ENCODE data around the gene MBD3L3. TPM values are rescaled to one million over a fixed set of nuclear protein-coding genes. Genes with fewer than 3 reads are reported as not detected.

Gene MBD3L3
- total and polyA plus RNA-seq, 2 experiments from 2014 or later: not detected

DNA sequence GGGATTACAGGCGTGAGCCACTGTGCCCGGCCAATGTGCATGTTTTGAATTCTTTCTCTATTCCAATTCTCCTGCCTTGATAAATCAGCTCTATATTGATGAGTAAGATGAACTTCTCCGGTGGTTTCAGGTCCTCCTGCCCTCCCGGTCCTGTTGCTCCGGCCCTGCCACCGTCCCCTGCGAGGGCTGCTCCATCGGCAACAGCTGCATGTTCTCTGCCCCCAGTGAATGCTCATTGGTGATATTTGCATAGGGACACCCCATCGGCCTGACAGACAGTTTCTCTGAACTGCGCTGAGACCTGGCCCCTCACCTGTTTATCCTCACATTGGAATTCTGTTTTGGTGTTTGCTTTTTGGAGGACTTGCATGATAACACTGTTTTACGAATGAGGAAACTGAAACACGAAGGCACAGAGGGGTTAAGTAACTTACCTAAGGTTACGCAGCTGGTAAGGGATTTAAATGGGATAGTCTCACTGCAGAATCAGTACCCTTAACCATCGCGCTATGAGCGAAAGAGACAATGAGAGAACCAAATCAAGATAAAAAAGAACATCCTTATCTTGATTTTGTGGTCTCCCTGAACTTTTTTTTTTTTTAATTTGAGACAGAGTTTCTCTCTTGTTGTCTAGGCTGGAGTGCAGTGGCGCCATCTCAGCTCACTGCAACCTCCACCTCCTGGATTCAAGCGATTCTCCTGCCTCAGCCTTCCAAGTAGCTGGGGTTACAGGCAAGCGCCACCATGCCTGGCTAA is 43.2 kb upstream of the MBD3L3 start:
- Histone ChIP-seq H3K4me2 (no peak overlapping the region), H2AFZ (no peak overlapping the region), H3K36me3 (ENCODE audit: insufficient read depth) (no peaks in the 10 kb centered on the region), H4K20me1 (replicated peaks; ENCODE audit: insufficient read depth) (no peaks in the 10 kb centered on the region), H3F3A (replicated peaks; ENCODE audit: low read depth) (no peaks in the 10 kb centered on the region; the same call in 1 of the 2 replicates), H3K27me3 (ENCODE audit: insufficient read depth) (no peaks in the 10 kb centered on the region), H3K4me1 (ENCODE audit: insufficient read depth) (peaks cover 9% of the 10 kb centered on the region; the same call in 1 of the 2 replicates), H3K9me2 (ENCODE audit: insufficient read depth) (peaks cover 8% of the 10 kb centered on the region), H3K27ac (ENCODE audit: low read depth) (no peak overlapping the region), H3K79me2 (replicated peaks; ENCODE audit: insufficient read depth) (no peaks in the 10 kb centered on the region), H3K4me3 (no peak overlapping the region)
- H3K4me1 Mint-ChIP-seq: peaks cover 2% of the 10 kb centered on the region; the same call in 1 of the 3 replicates
- TF ChIP-seq, protein P1, sequence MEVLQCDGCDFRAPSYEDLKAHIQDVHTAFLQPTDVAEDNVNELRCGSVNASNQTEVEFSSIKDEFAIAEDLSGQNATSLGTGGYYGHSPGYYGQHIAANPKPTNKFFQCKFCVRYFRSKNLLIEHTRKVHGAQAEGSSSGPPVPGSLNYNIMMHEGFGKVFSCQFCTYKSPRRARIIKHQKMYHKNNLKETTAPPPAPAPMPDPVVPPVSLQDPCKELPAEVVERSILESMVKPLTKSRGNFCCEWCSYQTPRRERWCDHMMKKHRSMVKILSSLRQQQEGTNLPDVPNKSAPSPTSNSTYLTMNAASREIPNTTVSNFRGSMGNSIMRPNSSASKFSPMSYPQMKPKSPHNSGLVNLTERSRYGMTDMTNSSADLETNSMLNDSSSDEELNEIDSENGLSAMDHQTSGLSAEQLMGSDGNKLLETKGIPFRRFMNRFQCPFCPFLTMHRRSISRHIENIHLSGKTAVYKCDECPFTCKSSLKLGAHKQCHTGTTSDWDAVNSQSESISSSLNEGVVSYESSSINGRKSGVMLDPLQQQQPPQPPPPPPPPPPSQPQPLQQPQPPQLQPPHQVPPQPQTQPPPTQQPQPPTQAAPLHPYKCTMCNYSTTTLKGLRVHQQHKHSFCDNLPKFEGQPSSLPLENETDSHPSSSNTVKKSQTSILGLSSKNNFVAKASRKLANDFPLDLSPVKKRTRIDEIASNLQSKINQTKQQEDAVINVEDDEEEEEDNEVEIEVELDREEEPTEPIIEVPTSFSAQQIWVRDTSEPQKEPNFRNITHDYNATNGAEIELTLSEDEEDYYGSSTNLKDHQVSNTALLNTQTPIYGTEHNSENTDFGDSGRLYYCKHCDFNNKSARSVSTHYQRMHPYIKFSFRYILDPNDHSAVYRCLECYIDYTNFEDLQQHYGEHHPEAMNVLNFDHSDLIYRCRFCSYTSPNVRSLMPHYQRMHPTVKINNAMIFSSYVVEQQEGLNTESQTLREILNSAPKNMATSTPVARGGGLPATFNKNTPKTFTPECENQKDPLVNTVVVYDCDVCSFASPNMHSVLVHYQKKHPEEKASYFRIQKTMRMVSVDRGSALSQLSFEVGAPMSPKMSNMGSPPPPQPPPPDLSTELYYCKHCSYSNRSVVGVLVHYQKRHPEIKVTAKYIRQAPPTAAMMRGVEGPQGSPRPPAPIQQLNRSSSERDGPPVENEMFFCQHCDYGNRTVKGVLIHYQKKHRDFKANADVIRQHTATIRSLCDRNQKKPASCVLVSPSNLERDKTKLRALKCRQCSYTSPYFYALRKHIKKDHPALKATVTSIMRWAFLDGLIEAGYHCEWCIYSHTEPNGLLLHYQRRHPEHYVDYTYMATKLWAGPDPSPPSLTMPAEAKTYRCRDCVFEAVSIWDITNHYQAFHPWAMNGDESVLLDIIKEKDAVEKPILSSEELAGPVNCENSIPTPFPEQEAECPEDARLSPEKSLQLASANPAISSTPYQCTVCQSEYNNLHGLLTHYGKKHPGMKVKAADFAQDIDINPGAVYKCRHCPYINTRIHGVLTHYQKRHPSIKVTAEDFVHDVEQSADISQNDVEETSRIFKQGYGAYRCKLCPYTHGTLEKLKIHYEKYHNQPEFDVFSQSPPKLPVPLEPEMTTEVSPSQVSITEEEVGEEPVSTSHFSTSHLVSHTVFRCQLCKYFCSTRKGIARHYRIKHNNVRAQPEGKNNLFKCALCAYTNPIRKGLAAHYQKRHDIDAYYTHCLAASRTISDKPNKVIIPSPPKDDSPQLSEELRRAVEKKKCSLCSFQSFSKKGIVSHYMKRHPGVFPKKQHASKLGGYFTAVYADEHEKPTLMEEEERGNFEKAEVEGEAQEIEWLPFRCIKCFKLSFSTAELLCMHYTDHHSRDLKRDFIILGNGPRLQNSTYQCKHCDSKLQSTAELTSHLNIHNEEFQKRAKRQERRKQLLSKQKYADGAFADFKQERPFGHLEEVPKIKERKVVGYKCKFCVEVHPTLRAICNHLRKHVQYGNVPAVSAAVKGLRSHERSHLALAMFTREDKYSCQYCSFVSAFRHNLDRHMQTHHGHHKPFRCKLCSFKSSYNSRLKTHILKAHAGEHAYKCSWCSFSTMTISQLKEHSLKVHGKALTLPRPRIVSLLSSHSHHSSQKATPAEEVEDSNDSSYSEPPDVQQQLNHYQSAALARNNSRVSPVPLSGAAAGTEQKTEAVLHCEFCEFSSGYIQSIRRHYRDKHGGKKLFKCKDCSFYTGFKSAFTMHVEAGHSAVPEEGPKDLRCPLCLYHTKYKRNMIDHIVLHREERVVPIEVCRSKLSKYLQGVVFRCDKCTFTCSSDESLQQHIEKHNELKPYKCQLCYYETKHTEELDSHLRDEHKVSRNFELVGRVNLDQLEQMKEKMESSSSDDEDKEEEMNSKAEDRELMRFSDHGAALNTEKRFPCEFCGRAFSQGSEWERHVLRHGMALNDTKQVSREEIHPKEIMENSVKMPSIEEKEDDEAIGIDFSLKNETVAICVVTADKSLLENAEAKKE (CRISPR knock-in tag; IDR thresholded peaks at IDR 0.05): no peak
- TF ChIP-seq, protein P2, sequence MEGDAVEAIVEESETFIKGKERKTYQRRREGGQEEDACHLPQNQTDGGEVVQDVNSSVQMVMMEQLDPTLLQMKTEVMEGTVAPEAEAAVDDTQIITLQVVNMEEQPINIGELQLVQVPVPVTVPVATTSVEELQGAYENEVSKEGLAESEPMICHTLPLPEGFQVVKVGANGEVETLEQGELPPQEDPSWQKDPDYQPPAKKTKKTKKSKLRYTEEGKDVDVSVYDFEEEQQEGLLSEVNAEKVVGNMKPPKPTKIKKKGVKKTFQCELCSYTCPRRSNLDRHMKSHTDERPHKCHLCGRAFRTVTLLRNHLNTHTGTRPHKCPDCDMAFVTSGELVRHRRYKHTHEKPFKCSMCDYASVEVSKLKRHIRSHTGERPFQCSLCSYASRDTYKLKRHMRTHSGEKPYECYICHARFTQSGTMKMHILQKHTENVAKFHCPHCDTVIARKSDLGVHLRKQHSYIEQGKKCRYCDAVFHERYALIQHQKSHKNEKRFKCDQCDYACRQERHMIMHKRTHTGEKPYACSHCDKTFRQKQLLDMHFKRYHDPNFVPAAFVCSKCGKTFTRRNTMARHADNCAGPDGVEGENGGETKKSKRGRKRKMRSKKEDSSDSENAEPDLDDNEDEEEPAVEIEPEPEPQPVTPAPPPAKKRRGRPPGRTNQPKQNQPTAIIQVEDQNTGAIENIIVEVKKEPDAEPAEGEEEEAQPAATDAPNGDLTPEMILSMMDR (conservative IDR thresholded peaks at IDR 0.05; ENCODE audit: low read depth in 2 of 2): no peak
- no peak for TF ChIP-seq POLR2AphosphoS5 (IDR thresholded peaks at IDR 0.05; ENCODE audit: low read depth)
- no peak for TF ChIP-seq EZH2phosphoT487 (IDR thresholded peaks at IDR 0.05; ENCODE audit: unreplicated experiment)
- no peak for TF ChIP-seq JUNB (IDR thresholded peaks at IDR 0.05; ENCODE audit: unreplicated experiment)
- TF ChIP-seq ZNF331 (CRISPR knock-in tag; IDR thresholded peaks at IDR 0.05; ENCODE audit: low read depth): no peak
- no peak for TF ChIP-seq CREB1 (CRISPR knock-in tag; IDR thresholded peaks at IDR 0.05; ENCODE audit: low read depth)
- H3K4me3 Mint-ChIP-seq: no peak overlapping the region
- peaks cover 15% of the 10 kb centered on the region for H3K9me3 Mint-ChIP-seq
- H3K27me3 Mint-ChIP-seq (ENCODE audit: insufficient read depth, low read depth, poor library complexity): peaks cover 17% of the 10 kb centered on the region
- DNase-seq (ENCODE audit: low spot score): no peak
- H3K27ac Mint-ChIP-seq: no peak overlapping the region
- ATAC-seq: no peak
- H3K36me3 Mint-ChIP-seq (ENCODE audit: low read depth): peaks cover 13% of the 10 kb centered on the region
